H1 (cell line): ENCODE measurements around the gene RPS6KA2. TPM values are rescaled to one million over a fixed set of nuclear protein-coding genes. Genes with fewer than 3 reads are reported as not detected.

Experiments
- CTCF ChIA-PET: fragments of 300-600 bp; sonication (Branson Sonifier 250); formaldehyde crosslinking; loops from one replicate; lab custom pipeline; 2021; ENCODE audit not compliant: partially characterized antibody; lab: Charles Lee
- POLR2A ChIA-PET: fragments of 300-600 bp; sonication (Branson Sonifier 250); formaldehyde crosslinking; loops from one replicate; lab custom pipeline; 2021; ENCODE audit warnings: inconsistent platforms; ENCODE audit not compliant: partially characterized antibody; lab: Charles Lee
- DNase-seq, 2 experiments: peaks; one replicate each; pipeline versions ENCODE4 v3.0.0 to v3.0.0-alpha.2; 2010 to 2022; ENCODE audit warnings: low spot score in 2 of 2, low read depth in 1 of 2, mixed read lengths in 1 of 2
- FAIRE-seq: peaks from 2 replicates; lab custom pipeline; 2011; peaks lifted over from hg19 to GRCh38; lab: Jason Lieb, UNC
- H2AFZ ChIP-seq: 2 replicates; pipeline ENCODE4 v1.8.1; 2012; ENCODE audit warnings: low read length, inconsistent platforms
- H2AK5ac ChIP-seq: 2 replicates; pipeline ENCODE4 v1.6.1; 2013; ENCODE audit warnings: low read depth, low read length
- H2BK120ac ChIP-seq: replicated peaks from 2 replicates; pipeline ENCODE3; 2013; ENCODE audit warnings: low read depth, low read length, inconsistent platforms
- H2BK12ac ChIP-seq: 2 replicates; pipeline ENCODE4 v1.6.1; 2013; ENCODE audit warnings: low read depth, low read length
- H2BK15ac ChIP-seq: 2 replicates; pipeline ENCODE4 v1.6.1; 2013; ENCODE audit warnings: low read length
- H2BK20ac ChIP-seq: 2 replicates; pipeline ENCODE4 v1.6.1; 2013; ENCODE audit warnings: low read length
- H2BK5ac ChIP-seq: 2 replicates; pipeline ENCODE4 v1.6.1; 2013; ENCODE audit warnings: low read depth, low read length
- H3K14ac ChIP-seq: 2 replicates; pipeline ENCODE4 v1.6.1; 2013; ENCODE audit warnings: inconsistent platforms; ENCODE audit not compliant: insufficient read length
- H3K18ac ChIP-seq: 2 replicates; pipeline ENCODE4 v1.6.1; 2013; ENCODE audit warnings: low read length; ENCODE audit errors: extremely low read depth
- H3K23ac ChIP-seq: 2 replicates; pipeline ENCODE4 v1.6.1; 2013; ENCODE audit warnings: inconsistent platforms; ENCODE audit not compliant: insufficient read length
- H3K23me2 ChIP-seq: 2 replicates; pipeline ENCODE4 v1.6.1; 2013; ENCODE audit warnings: low read depth, low read length
- H3K27ac ChIP-seq: 2 replicates; pipeline ENCODE4 v1.6.1; 2011; ENCODE audit warnings: low read depth, low read length, inconsistent platforms
- H3K27me3 ChIP-seq, 4 experiments: replicated peaks in 1 of 4; 1 replicate in 1 of 4; 2 replicates in 3 of 4; pipeline versions ENCODE4 v1.6.1 to v1.8.1; 2011 to 2013; ENCODE audit warnings: low read length in 3 of 4, mild to moderate bottlenecking in 3 of 4, inconsistent platforms in 2 of 4, mixed read lengths in 2 of 4, moderate library complexity in 1 of 4; ENCODE audit not compliant: control insufficient read depth in 3 of 4, insufficient read depth in 3 of 4; ENCODE audit errors: extremely low read depth in 1 of 4
- H3K36me3 ChIP-seq, 4 experiments: 2 replicates each; pipeline versions ENCODE4 v1.6.1 to v1.8.1; 2011 to 2013; ENCODE audit warnings: mild to moderate bottlenecking in 4 of 4, low read length in 3 of 4, moderate library complexity in 2 of 4, control low read depth in 1 of 4, inconsistent platforms in 1 of 4; ENCODE audit not compliant: insufficient read depth in 4 of 4, control insufficient read depth in 2 of 4
- H3K4ac ChIP-seq: replicated peaks from 2 replicates; pipeline ENCODE3; 2013; ENCODE audit warnings: low read length, low read depth, mixed read lengths, inconsistent platforms; ENCODE audit not compliant: insufficient read length
- H3K4me1 ChIP-seq, 4 experiments: replicated peaks in 1 of 4; 1 replicate in 1 of 4; 2 replicates in 3 of 4; pipeline versions ENCODE4 v1.6.1 to v1.8.1; 2011 to 2013; ENCODE audit warnings: low read length in 3 of 4, inconsistent platforms in 2 of 4, mixed read lengths in 1 of 4; ENCODE audit not compliant: insufficient read depth in 4 of 4, control insufficient read depth in 3 of 4
- H3K4me2 ChIP-seq, 2 experiments: 2 replicates each; pipeline versions ENCODE4 v1.6.1 to v1.8.1; 2011 to 2013; ENCODE audit warnings: low read depth in 2 of 2, low read length in 2 of 2, control low read depth in 1 of 2, inconsistent platforms in 1 of 2, mild to moderate bottlenecking in 1 of 2; ENCODE audit not compliant: insufficient read depth in 1 of 2
- H3K4me3 ChIP-seq, 4 experiments: fragments of 200-600, 300-600 bp in 1 of 4; sonication (generic), shearing (Covaris generic), sonication (Bioruptor Twin) in 1 of 4; 2 replicates each; pipeline versions ENCODE4 v1.5.1 to v1.8.1; 2011 to 2016; ENCODE audit warnings: low read length in 4 of 4, low read depth in 3 of 4, control low read depth in 2 of 4, inconsistent platforms in 2 of 4, mild to moderate bottlenecking in 2 of 4, mixed read lengths in 1 of 4, moderate library complexity in 1 of 4; ENCODE audit not compliant: insufficient read depth in 2 of 4; ENCODE audit errors: extremely low read depth in 1 of 4
- H3K56ac ChIP-seq: replicated peaks from 2 replicates; pipeline ENCODE3; 2013; ENCODE audit warnings: low read depth, mild to moderate bottlenecking, mixed read lengths, low read length, inconsistent platforms; ENCODE audit not compliant: insufficient read length
- H3K79me1 ChIP-seq: 2 replicates; pipeline ENCODE4 v1.6.1; 2013; ENCODE audit warnings: low read depth, low read length, control low read depth
- H3K79me2 ChIP-seq, 2 experiments: 2 replicates each; pipeline versions ENCODE4 v1.6.1 to v1.8.1; 2012 to 2013; ENCODE audit warnings: low read length in 2 of 2, mild to moderate bottlenecking in 2 of 2, inconsistent platforms in 1 of 2; ENCODE audit not compliant: insufficient read depth in 2 of 2, control insufficient read depth in 1 of 2
- H3K9ac ChIP-seq, 4 experiments: replicated peaks in 1 of 4; 1 replicate in 1 of 4; 2 replicates in 3 of 4; pipeline versions ENCODE4 v1.6.1 to v1.8.1; 2011 to 2013; ENCODE audit warnings: low read depth in 3 of 4, low read length in 3 of 4, control low read depth in 2 of 4, mild to moderate bottlenecking in 2 of 4, moderate library complexity in 2 of 4, inconsistent platforms in 1 of 4; ENCODE audit errors: extremely low read depth in 1 of 4
- H3K9me3 ChIP-seq, 2 experiments: 2 replicates each; pipeline versions ENCODE4 v1.6.1 to v1.8.1; 2012 to 2013; ENCODE audit warnings: mild to moderate bottlenecking in 2 of 2, moderate library complexity in 2 of 2, control low read depth in 1 of 2, inconsistent platforms in 1 of 2, low read depth in 1 of 2, low read length in 1 of 2, mixed read lengths in 1 of 2; ENCODE audit not compliant: insufficient read depth in 2 of 2
- H4K20me1 ChIP-seq, 2 experiments: replicated peaks in 1 of 2; 2 replicates each; pipeline versions ENCODE3 to v1.8.1; 2011 to 2013; ENCODE audit warnings: inconsistent platforms in 2 of 2, low read length in 2 of 2, mild to moderate bottlenecking in 1 of 2; ENCODE audit not compliant: insufficient read depth in 2 of 2, control insufficient read depth in 1 of 2
- H4K5ac ChIP-seq: 2 replicates; pipeline ENCODE4 v1.6.1; 2013; ENCODE audit warnings: low read length, low read depth, mixed read lengths, inconsistent platforms; ENCODE audit not compliant: insufficient read length
- H4K8ac ChIP-seq: 2 replicates; pipeline ENCODE4 v1.8.0; 2013; ENCODE audit warnings: mild to moderate bottlenecking, moderate library complexity, low read length, inconsistent platforms; ENCODE audit not compliant: insufficient read depth; ENCODE audit errors: extremely low read depth
- H4K91ac ChIP-seq: replicated peaks from 2 replicates; pipeline ENCODE3; 2013; ENCODE audit warnings: low read length, mixed read lengths, inconsistent platforms; ENCODE audit not compliant: insufficient read length
- ASH2L ChIP-seq: fragments of 200-600, 300-600 bp; sonication (generic); IDR thresholded peaks from one replicate; pipeline ENCODE4 v1.7.1; 2017; ENCODE audit warnings: low read length
- CTBP2 ChIP-seq: IDR thresholded peaks from 2 replicates; pipeline ENCODE4 v1.7.0; 2011; ENCODE audit warnings: borderline replicate concordance, mild to moderate bottlenecking, moderate library complexity, mixed read lengths, low read length; ENCODE audit not compliant: insufficient read depth, insufficient read length
- GABPA ChIP-seq: IDR thresholded peaks from 2 replicates; pipeline ENCODE4 v1.6.1; 2011; ENCODE audit warnings: mild to moderate bottlenecking, low read length, moderate library complexity, borderline replicate concordance; ENCODE audit not compliant: insufficient read depth
- KDM4A ChIP-seq: IDR thresholded peaks from one replicate; pipeline ENCODE4 v1.7.1; 2012; ENCODE audit warnings: low read depth, mild to moderate bottlenecking, moderate library complexity, low read length, inconsistent platforms; ENCODE audit not compliant: severe bottlenecking
- POU5F1 ChIP-seq: IDR thresholded peaks from 2 replicates; pipeline ENCODE4 v1.6.1; 2011; ENCODE audit warnings: low read depth, mild to moderate bottlenecking, low read length, moderate library complexity
- SRF ChIP-seq: IDR thresholded peaks from 2 replicates; pipeline ENCODE4 v1.6.1; 2011; ENCODE audit warnings: mild to moderate bottlenecking, low read depth, low read length, moderate library complexity
- TAF1 ChIP-seq: IDR thresholded peaks from 2 replicates; pipeline ENCODE4 v1.6.1; 2011; ENCODE audit warnings: mild to moderate bottlenecking, low read depth, low read length
- WGBS, 2 experiments: shearing (Covaris generic) in 1 of 2; methylation state at CpG; one replicate each; pipeline versions ENCODE4 v1.1.6 to v1.1.7; 2013 to 2015; ENCODE audit warnings: low lambda C conversion rate in 2 of 2, mixed read lengths in 2 of 2, inconsistent platforms in 1 of 2, low coverage in 1 of 2, missing lambda C conversion rate in 1 of 2; ENCODE audit not compliant: insufficient replicate concordance in 2 of 2, insufficient coverage in 1 of 2, insufficient read length in 1 of 2; ENCODE audit errors: extremely low coverage in 1 of 2, missing lambda C conversion rate in 1 of 2; 5-methylcytosine and 5-hydroxymethylcytosine counted together
- polyA plus RNA-seq, 7 experiments: library from polyadenylated mRNA; depleted of rRNA in 3 of 7; stranded (reverse) in 5 of 7; unstranded in 2 of 7; fragments of >200 nt in 5 of 7; fragments of 200-250 nt in 2 of 7; gene quantifications; 1 replicate in 5 of 7; 2 replicates in 1 of 7; 4 replicates in 1 of 7; pipeline versions ENCODE4 v1.2.1 to v1.2.3, GENCODE V29; 2011 to 2013; ENCODE audit warnings: missing spikeins in 2 of 7, mixed read lengths in 2 of 7
- total RNA-seq: library from RNA; stranded (reverse); fragmentation: NEBNext Ultra II Directional; extraction: Animal tissue kit (Norgen Biotek cat#: 25700); gene quantifications from 2 replicates; pipeline ENCODE4 v1.2.1, GENCODE V29; 2021
- TF ChIP-seq, protein P1 (sequence below): IDR thresholded peaks from 2 replicates; pipeline ENCODE4 v1.6.1; 2011; ENCODE audit warnings: low read depth, mild to moderate bottlenecking, low read length; ENCODE audit not compliant: insufficient read depth

Gene RPS6KA2
- total and polyA plus RNA-seq, 2 of the 8 experiments (the other 6 are each of a cell fraction or from before 2014, with no cell fraction given), result 8.8 to 25.7 TPM

DNA sequence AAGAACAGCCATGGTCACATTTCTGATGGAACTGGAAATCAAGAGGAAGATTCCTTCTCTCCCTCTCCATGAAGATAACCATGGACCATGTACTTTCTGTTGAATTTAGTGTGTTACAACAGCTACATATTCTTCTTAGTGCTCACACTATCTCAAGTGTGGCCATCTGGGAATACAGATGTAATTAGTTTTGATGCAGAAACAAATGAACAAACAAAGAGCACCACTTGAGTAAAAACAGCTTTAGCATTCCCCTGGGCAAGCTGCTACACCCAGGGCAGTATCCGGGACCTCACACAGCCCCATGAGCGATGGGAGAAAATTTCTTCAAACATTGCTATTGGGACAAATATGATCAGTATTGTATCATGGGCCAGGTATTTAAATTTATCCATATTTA, 115.7 kb downstream of the RPS6KA2 start:
- Histone ChIP-seq H3K14ac (no peak overlapping the region), H4K91ac (no peak overlapping the region), H2AK5ac (no peak overlapping the region), H2BK20ac (no peak overlapping the region), H4K5ac (no peak overlapping the region), H3K9me3 (no peaks in the 10 kb centered on the region), H3K4ac (no peak overlapping the region), H3K4me2 (no peak overlapping the region), H3K4me1 (no peaks in the 10 kb centered on the region; a peak in 1 of 7 replicates)
- POLR2A ChIA-PET, result no interaction called here
- WGBS, 2 experiments, result 97% methylated on average over 2 of the region's 2 CpGs; no CpG with 5 or more reads in 1 of the 2 experiments
- no peak for FAIRE-seq
- CTCF ChIA-PET, result interaction anchor here (0.6 to 0.9 kb wide), 2 partner anchors 17 to 110 kb away, joined by 3 read pairs; no protein-coding TSS in a partner anchor
- no peak for TF ChIP-seq KDM4A
- no peak for TF ChIP-seq SRF
- TF ChIP-seq POU5F1, result no peak
- no peak for TF ChIP-seq CTBP2
- no peak for TF ChIP-seq TAF1
- TF ChIP-seq GABPA, result no peak
- TF ChIP-seq ASH2L, result no peak
- TF ChIP-seq, protein P1, sequence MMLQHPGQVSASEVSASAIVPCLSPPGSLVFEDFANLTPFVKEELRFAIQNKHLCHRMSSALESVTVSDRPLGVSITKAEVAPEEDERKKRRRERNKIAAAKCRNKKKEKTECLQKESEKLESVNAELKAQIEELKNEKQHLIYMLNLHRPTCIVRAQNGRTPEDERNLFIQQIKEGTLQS, result no peak
- TF ChIP-seq, all 59 proteins: peak for 0
- peaks cover 0 to 2% (median 0%) of the 10 kb centered on the region in 4 experiments; a peak in 3 of 8 replicates for H3K36me3 ChIP-seq
- H3K27ac ChIP-seq, result no peak overlapping the region
- H2BK120ac ChIP-seq, result no peak overlapping the region
- 0 out of 2 replicates have a peak, but pooled peaks cover 2% of the 10 kb centered on the region for H3K79me1 ChIP-seq
- no peaks in the 10 kb centered on the region for H3K79me2 ChIP-seq
- H2BK12ac ChIP-seq, result no peak overlapping the region
- peaks cover 6% of the 10 kb centered on the region; the same call in 1 of the 2 replicates for H3K23me2 ChIP-seq
- H4K8ac ChIP-seq, result no peak overlapping the region
- H3K18ac ChIP-seq, result no peak overlapping the region
- no peak overlapping the region for H3K56ac ChIP-seq
- no peak overlapping the region for H3K9ac ChIP-seq
- H2BK15ac ChIP-seq, result no peak overlapping the region
- no peak overlapping the region for H2AFZ ChIP-seq
- H3K23ac ChIP-seq, result no peak overlapping the region
- H4K20me1 ChIP-seq, result peaks cover 2 to 9% of the 10 kb centered on the region in 2 experiments
- H3K27me3 ChIP-seq, result no peaks in the 10 kb centered on the region
- H3K4me3 ChIP-seq, result no peak overlapping the region
- H2BK5ac ChIP-seq, result no peak overlapping the region
- no peak for DNase-seq
